B cell (primary cell): Measurements from ENCODE around the gene ACAD8.

Experiments used
- CTCF ChIP-seq: fragments of 200-600 bp; IDR thresholded peaks from one replicate; pipeline ENCODE4 v1.8.0; 2022; ENCODE audit warnings: antibody characterized with exemption, mild to moderate bottlenecking
- EZH2 ChIP-seq: IDR thresholded peaks from 2 replicates; pipeline ENCODE4 v1.6.1; 2012; ENCODE audit warnings: borderline replicate concordance, low read depth, mild to moderate bottlenecking, moderate library complexity, low read length; ENCODE audit not compliant: insufficient read depth, poor library complexity, severe bottlenecking

- TF ChIP-seq CTCF, result no peak
- TF ChIP-seq EZH2, result no peak
These were observed 2.7 kb upstream of the ACAD8 start for GRCh38 chr11:134250675-134251074.
